Stimulated activated CD4-positive, alpha-beta T cell treated with anti-CD3 and anti-CD28 coated beads, TNF-alpha, amount 100 ng/mL, for 24 hours (primary cell): ENCODE results near the gene ZNF692.

Experiments used
- DNase-seq, 3 experiments: peaks; one replicate each; pipeline ENCODE4 v3.0.0-alpha.2; 2020; ENCODE audit warnings: low read depth in 3 of 3

The ZNF692 gene

GRCh38 chr1:248881261-248881660 lies 22.4 kb upstream of the ZNF692 start:
- no peak for DNase-seq

GRCh38 chr1:248873993-248874533 lies 15.2 kb upstream of the ZNF692 start:
- peak; percentile 72 to 83 (median 78) for DNase-seq

DNA sequence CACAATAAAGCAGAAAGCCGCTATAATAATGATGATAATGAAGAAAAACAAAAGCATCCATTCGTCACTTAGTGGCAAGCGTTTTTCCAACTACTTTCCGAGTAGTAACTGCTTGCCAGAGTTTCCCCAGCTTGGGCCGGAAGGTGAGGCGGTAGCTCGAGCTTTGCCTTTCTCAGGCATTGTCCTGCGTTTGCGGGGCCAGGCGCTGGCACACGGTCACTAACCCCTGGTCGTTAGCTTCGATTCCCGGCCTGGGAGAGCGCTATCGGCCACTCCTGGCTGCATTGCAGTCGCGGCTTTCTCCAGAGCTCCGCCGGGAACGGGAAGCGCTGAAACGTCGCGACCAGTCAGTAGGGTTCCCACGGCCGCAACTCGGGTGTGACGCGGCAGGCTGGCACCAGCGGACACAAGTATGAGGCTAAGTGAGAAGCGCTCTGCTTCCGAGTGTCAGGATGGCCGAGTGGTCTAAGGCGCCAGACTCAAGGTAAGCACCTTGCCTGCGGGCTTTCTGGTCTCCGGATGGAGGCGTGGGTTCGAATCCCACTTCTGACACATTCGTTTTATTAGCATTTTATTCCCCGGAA lies 14.6 kb upstream of the ZNF692 start:
- DNase-seq, result peak; percentile 94 to 96 (median 94)

DNA sequence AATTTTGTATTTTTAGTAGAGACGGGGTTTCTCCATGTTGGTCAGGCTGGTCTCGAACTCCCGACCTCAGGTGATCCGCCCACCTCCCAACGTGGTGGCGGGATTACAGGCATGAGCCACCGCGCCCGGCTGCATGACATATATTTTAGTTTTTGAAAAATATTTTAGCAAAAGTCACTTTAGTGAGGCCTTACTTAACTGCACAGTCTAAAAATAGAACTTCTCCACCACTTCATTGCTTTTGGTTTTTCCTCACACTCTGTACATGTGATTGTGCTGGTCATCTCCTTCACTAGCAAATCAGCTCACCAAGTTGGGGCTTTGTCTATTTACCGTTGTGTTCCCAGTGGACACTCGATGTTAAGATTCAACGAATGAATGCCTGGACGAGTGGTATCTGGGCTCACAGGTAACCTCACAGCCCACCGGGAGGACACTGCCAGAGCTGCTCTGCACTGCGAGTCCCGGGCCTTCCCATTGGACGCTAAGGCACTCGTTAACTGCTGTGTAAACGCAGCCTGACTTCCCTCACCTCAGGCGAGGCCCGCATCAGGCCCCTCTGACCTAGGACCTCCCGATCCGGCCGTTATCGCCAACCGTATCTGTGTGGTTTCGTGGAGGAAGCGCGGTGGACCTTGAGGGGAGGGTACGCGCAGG lies 14.0 kb upstream of the ZNF692 start:
- DNase-seq, result peak in 2 of 3 experiments; percentile 21 to 64

DNA sequence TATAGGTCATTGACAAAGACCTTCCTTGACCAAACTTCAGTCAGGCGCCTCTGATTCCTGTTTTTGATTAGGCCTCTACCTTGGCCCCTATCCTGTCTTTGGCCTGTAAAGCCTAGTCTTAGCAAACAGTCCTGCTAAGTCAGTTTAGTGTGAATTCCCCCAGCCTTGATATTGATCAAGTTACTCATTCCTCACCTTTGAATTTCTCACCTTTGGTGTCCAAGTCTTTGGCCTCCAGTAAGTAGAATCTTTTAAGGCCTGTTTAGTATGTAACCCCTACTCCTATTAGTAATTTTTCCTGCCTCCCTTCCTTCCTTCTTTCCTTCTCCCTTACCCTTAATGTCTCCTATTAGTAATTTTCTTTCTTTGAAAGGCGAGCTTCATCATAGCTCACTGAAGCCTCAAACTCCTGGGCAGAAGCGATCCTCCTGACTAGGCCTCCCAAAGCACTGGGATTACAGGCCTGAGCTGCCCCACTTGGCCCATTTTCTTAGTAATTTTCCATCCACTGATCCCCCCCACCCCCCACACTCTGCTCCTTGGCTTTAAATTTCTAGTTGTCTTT lies 13.0 kb upstream of the ZNF692 start:
- no peak for DNase-seq

- peak; percentile 64 to 85 (median 67) for DNase-seq
These were observed 4.4 kb upstream of the ZNF692 start for GRCh38 chr1:248862998-248863881.

DNA sequence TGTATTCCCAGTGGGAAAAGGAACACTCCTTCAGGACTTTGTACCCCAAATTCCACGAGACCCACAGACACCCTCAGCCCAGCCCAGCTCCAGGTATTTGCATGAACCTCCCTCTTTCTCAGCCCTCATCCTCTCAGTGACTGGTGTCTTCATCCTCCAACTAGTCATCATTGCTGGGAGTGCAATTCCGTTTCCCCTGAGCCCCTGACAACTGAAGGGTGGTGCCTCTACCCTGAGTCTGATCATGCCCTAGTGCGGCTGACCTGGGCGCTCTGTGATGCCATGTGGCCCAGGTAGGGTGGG lies 3.8 kb upstream of the ZNF692 start:
- no peak for DNase-seq

- no peak for DNase-seq
These were observed 2.7 kb upstream of the ZNF692 start for GRCh38 chr1:248861616-248862015.

- DNase-seq, result no peak
These were observed 1.1 kb upstream of the ZNF692 start for GRCh38 chr1:248860007-248860406.

GRCh38 chr1:248858096-248858890 lies 592 bp downstream of the ZNF692 start:
- peak in 1 of 3 experiments; percentile 23 for DNase-seq

GRCh38 chr1:248857749-248858095 lies 1.2 kb downstream of the ZNF692 start:
- no peak for DNase-seq

DNA sequence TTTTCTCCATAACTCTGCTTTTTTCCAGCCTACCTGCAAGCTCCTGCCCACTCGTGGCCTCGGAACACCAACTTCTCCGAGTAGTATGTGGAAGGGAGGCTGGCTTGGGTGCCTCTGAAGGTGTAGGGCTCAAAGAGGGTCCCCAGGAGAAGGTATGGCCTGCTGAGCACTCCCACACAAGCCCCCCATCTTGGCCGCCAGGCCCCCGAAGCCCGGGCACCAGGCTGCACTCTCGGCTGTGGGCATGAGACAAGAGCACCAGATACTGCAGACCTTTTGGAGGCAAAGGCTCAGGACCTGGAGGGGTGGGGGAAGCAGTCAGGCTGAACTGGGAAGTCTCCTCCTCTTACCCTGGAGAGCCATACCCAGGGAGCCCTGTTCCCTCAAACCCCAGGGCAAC lies 1.7 kb downstream of the ZNF692 start:
- DNase-seq, result no peak

DNA sequence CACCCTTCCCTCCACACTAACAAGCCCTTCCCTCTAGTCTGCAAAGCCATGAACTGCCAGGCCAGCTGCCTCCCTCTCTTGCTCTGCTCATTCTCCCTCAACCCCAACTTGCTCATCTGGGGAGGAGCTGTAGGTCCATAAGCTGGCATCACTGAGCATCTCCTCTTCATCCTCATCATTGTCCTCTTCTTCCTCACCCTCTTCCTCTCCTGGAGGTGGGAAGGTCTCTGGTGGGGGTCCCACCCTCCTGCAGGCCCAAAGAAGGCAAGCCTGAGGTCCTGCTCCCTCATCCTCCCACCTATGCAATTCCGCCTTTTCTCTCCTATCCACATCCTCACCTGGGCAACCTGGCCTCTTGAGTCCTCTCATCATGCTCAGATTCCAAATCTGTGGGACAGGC lies 2.7 kb downstream of the ZNF692 start:
- no peak for DNase-seq

DNA sequence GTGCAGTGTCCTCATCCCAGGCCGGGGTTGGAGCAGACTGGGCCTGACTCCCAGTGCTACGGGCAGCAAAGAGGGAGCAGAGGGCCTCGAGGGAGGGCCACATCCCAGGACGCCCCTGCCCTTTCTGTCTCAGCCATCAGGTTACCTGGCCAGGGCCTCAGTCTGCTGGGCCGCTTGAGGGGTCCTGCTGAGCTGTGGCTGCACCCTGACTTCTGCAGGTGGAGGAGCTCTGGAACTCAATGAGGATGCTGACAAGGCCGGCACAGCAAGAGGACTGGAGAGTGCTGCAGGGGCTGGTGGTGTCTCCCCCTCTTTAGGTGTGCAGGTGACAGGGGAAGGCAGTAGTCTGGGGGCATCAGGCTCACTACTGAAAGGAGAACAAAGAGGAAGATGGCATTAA lies 3.3 kb downstream of the ZNF692 start:
- no peak for DNase-seq

DNA sequence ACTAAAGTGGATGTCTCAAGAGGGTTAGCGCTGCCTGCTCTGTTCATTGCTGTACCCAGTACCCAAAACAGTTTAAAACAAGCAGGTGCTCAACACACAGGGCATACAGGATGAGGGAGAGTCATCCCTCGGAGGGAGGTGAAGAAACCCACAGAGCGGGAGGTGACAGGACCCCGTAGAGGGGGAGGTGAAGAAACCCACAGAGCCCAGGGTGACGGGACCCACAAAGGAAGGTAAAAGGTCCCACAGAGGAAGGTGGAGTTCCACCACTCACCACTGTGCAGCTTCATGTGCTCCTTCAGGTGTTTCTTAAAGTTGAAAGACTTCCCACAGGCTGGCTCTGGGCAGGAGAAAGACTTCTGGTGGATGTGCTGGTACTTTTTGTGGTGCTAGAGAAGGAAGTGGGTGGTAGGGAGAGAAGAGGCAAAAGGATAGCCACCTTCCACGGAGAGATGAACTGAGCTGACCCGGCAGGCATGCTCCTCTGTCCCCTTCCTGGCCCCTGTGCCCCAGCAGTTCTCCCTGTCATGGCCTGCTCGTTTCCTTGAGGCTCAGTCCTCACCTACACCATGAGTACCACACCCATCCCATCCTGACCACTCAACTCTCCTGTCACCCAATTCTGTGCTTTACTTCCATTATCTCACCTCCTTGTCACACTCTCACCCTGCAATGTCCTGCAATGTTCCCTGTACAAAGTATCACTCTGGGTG lies 5.1 kb downstream of the ZNF692 start:
- no peak for DNase-seq

DNA sequence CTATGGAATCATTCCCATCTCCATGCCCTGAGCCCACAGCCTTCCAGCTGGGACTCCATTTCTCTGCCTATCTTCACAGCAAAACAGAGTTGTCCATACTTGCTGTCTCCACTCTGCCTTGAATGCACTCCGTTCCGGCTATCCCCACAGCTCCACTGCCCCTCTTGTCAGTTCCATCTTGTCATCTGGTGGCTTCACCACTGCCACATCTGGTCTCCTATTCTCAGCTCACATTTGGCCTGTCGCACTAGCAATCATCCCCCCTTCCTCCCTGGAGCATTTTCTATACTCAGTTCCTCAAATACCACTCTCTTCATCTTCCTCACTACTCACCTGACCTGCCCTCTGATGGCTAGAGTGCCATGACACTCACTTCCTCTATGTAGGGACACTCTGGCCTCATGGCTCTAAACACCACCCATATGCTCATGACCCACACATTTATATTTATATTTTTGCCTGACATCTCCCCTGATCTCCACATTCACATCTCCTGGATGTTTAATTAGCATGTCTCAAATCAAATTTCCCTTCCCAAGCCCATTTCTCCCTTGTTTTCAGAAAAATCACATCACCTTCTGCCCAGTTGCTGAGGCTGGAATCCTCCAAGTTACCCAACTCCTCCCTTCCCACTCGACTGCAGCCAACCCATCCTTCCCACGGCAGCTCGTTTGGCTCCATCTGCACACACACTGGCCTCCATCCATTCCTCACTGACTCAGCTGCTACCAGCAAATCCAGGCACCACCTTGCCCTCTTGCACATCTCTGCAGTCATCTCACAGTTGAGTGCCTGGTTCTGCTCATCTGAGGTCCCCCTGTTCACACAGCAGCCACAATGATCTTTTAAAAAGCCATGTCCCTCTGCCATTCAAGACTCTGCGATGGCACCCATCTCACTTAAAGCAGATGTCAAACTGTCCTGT lies 6.1 kb downstream of the ZNF692 start:
- DNase-seq, result no peak

- DNase-seq, result no peak
These were observed 7.5 kb downstream of the ZNF692 start for GRCh38 chr1:248851390-248851789.

GRCh38 chr1:248850536-248851251 lies 8.2 kb downstream of the ZNF692 start:
- DNase-seq, result no peak

DNA sequence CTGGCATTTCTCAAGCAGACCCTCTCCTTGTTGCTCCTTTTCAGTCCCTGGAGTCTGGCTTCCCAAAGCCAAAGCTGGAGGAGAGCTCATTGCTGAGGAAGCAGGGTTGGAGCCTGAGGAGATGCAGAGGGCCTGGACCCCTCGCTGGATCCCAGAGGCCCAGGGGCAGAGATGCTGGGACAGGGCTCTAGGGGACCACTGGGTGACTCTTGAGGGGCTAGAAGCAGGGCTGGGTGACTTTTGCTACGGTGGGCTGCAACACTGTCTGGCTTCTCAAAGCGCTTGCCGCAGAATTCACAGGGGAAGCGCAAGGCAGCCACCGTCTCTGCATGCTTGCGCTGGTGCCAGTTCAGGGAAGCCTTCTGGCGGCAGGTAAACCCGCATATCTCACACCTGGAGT lies 8.8 kb downstream of the ZNF692 start:
- DNase-seq, result no peak
